K562 (cell line): Measurements from ENCODE around the gene MAN1B1. TPM values are rescaled to one million over a fixed set of nuclear protein-coding genes. Genes with fewer than 3 reads are reported as not detected.

Source experiments
- ATAC-seq: fragments of 200-7000 bp; cut with Tn5 transposase; 3 replicates; pipeline ENCODE4 v1.9.1; 2020; ENCODE audit warnings: moderate library complexity
- BruUV-seq: library from RNA; stranded (reverse); fragments of 400-500 nt; replicated peaks from 2 replicates; lab custom pipeline; 2021; lab: Mats Ljungman, UMichigan
- CTCF ChIA-PET: fragments of 300-600 bp; formaldehyde crosslinking; extraction: SDS; loops from one replicate; lab custom pipeline; 2021; ENCODE audit warnings: low intra/inter-chr PET ratio; lab: Yijun Ruan, JAX
- POLR2A ChIA-PET: fragments of 300-600, 350-650 bp; sonication (Branson Sonifier 250); formaldehyde crosslinking; extraction: SDS; loops from one replicate; lab custom pipeline; 2021; ENCODE audit warnings: antibody characterized with exemption, inconsistent platforms; lab: Yijun Ruan, JAX
- DNase-seq, 4 experiments: peaks; one replicate each; pipeline versions ENCODE4 v3.0.0 to v3.0.0-alpha.2; 2011 to 2018; ENCODE audit warnings: low spot score in 3 of 4, mixed read lengths in 3 of 4; ENCODE audit errors: extremely low read depth in 1 of 4
- FAIRE-seq: peaks from 2 replicates; lab custom pipeline; 2011; peaks lifted over from hg19 to GRCh38; lab: Jason Lieb, UNC
- H2AFZ ChIP-seq: 2 replicates; pipeline ENCODE4 v1.6.0; 2011; ENCODE audit warnings: low read depth, low read length, control low read depth, inconsistent platforms
- H3K27ac ChIP-seq: fragments of 200-600 bp; 3 replicates; pipeline ENCODE4 v1.8.0; 2011; ENCODE audit warnings: low read depth, mild to moderate bottlenecking, control low read depth, inconsistent platforms, low read length, moderate library complexity, mixed read lengths; ENCODE audit errors: extremely low read depth
- H3K27me3 ChIP-seq, 2 experiments: fragments of 300-600 bp in 1 of 2; 2 replicates in 1 of 2; 3 replicates in 1 of 2; pipeline versions ENCODE4 v1.6.0 to v1.8.0; 2011; ENCODE audit warnings: inconsistent platforms in 2 of 2, low read length in 2 of 2, mild to moderate bottlenecking in 1 of 2, mixed read lengths in 1 of 2, moderate library complexity in 1 of 2; ENCODE audit not compliant: control insufficient read depth in 2 of 2, insufficient read depth in 2 of 2
- H3K36me3 ChIP-seq: fragments of 300-600 bp; 3 replicates; pipeline ENCODE4 v1.8.0; 2011; ENCODE audit warnings: mild to moderate bottlenecking, low read length, inconsistent platforms; ENCODE audit not compliant: control insufficient read depth, insufficient read depth
- H3K4me1 ChIP-seq, 2 experiments: fragments of 200-600 bp in 1 of 2; replicated peaks in 1 of 2; 2 replicates in 1 of 2; 3 replicates in 1 of 2; pipeline versions ENCODE4 v1.5.1 to v1.8.0; 2011; ENCODE audit warnings: inconsistent platforms in 2 of 2, low read length in 2 of 2, mild to moderate bottlenecking in 1 of 2, mixed read lengths in 1 of 2, moderate library complexity in 1 of 2; ENCODE audit not compliant: control insufficient read depth in 2 of 2, insufficient read depth in 2 of 2
- H3K4me2 ChIP-seq: 2 replicates; pipeline ENCODE4 v1.6.1; 2011; ENCODE audit warnings: low read length, control low read depth, inconsistent platforms, mixed read lengths; ENCODE audit not compliant: insufficient read depth
- H3K4me3 ChIP-seq: fragments of 200-600 bp; sonication (generic), shearing (Covaris generic); 2 replicates; pipeline ENCODE4 v1.5.1; 2016; ENCODE audit warnings: control low read depth, inconsistent platforms
- H3K79me2 ChIP-seq: fragments of 200-600 bp; 3 replicates; pipeline ENCODE4 v1.8.0; 2011; ENCODE audit warnings: low read length, inconsistent platforms; ENCODE audit not compliant: control insufficient read depth, insufficient read depth
- H3K9ac ChIP-seq, 2 experiments: 2 replicates each; pipeline versions ENCODE4 v1.6.0 to v1.6.1; 2011; ENCODE audit warnings: low read depth in 2 of 2, low read length in 2 of 2, control low read depth in 1 of 2, inconsistent platforms in 1 of 2, mild to moderate bottlenecking in 1 of 2, mixed read lengths in 1 of 2; ENCODE audit not compliant: insufficient read depth in 1 of 2
- H3K9me1 ChIP-seq: one replicate; pipeline ENCODE4 v1.6.0; 2011; ENCODE audit warnings: inconsistent platforms, mild to moderate bottlenecking, low read length, moderate library complexity; ENCODE audit not compliant: control insufficient read depth, insufficient read depth
- H3K9me3 ChIP-seq: replicated peaks from 2 replicates; pipeline ENCODE4 v1.5.1; 2011; ENCODE audit warnings: low read depth, low read length, inconsistent platforms; ENCODE audit not compliant: control insufficient read depth, insufficient read depth
- H4K20me1 ChIP-seq: replicated peaks from 2 replicates; pipeline ENCODE4 v1.6.1; 2011; ENCODE audit warnings: low read length, inconsistent platforms, mixed read lengths; ENCODE audit not compliant: control insufficient read depth, insufficient read depth
- LCOR ChIP-seq: sonication (generic); formaldehyde crosslinking; IDR thresholded peaks from 2 replicates; pipeline ENCODE4 v1.8.0; 2022; ENCODE audit warnings: mild to moderate bottlenecking, missing genetic modification reagents
- PTTG1 ChIP-seq: fragments of 450-650 bp; IDR thresholded peaks from 2 replicates; pipeline ENCODE4 v1.6.1; 2016; ENCODE audit warnings: low read depth, mild to moderate bottlenecking, missing genetic modification characterization, missing compliant biosample characterization
- RFX1 ChIP-seq: fragments of 450-650 bp; IDR thresholded peaks from 2 replicates; pipeline ENCODE4 v1.6.1; 2016; ENCODE audit warnings: mild to moderate bottlenecking, moderate library complexity
- STAT5A ChIP-seq: IDR thresholded peaks from 2 replicates; pipeline ENCODE4 v1.6.1; 2012; ENCODE audit warnings: low read length, inconsistent platforms, borderline replicate concordance
- TBP ChIP-seq: optimal IDR thresholded peaks from 2 replicates; pipeline ENCODE3; 2011; ENCODE audit warnings: low read depth, low read length, improper control_type of control experiment
- ZC3H8 ChIP-seq: fragments of 450-650 bp; IDR thresholded peaks from 2 replicates; pipeline ENCODE4 v1.6.1; 2017
- ZNF445 ChIP-seq: fragments of 250-450 bp; sonication (Bioruptor Pico); IDR thresholded peaks from 2 replicates; pipeline ENCODE4 v1.4.0; 2020; ENCODE audit warnings: low read depth, mild to moderate bottlenecking, moderate library complexity
- ZNF583 ChIP-seq: fragments of 250-450 bp; sonication (Bioruptor Pico); IDR thresholded peaks from 2 replicates; pipeline ENCODE4 v1.4.0; 2020
- WGBS: fragments of 100-300 bp; shearing (Covaris generic); methylation state at CpG from one replicate; pipeline ENCODE4 v1.1.6; 2016; ENCODE audit warnings: low coverage, mixed read lengths; ENCODE audit not compliant: insufficient coverage; ENCODE audit errors: missing lambda C conversion rate; 5-methylcytosine and 5-hydroxymethylcytosine counted together
- in situ Hi-C: fragments of 300-500 bp; cut with MboI; formaldehyde crosslinking; loops from 4 replicates; pipeline ENCODE4 v1.15.0; 2018; ENCODE audit warnings: inconsistent platforms, mixed read lengths
- intact Hi-C: fragments of 100-400 bp; cut with micrococcal nuclease; formaldehyde crosslinking; loops from 2 replicates; pipeline ENCODE4 v1.14.2; 2022
- polyA plus RNA-seq, 8 experiments: library from polyadenylated mRNA; depleted of rRNA in 4 of 8; stranded (reverse) in 5 of 8; unstranded in 3 of 8; fragments of >200 nt; fragmentation: Nextera tagmentation in 2 of 8; fragmentation: Illumina TruSeq in 1 of 8; extraction: Ambion mirVana in 2 of 8; extraction: Trizol in 1 of 8; gene quantifications; 2 replicates each; pipeline versions ENCODE4 v1.2.1 to v1.2.3, GENCODE V29; 2011 to 2014; ENCODE audit warnings: inconsistent platforms in 1 of 8, missing spikeins in 1 of 8
- total RNA-seq, 7 experiments: library from RNA; depleted of rRNA in 6 of 7; stranded (reverse); fragments of >200 nt in 6 of 7; fragmentation: Illumina TruSeq in 2 of 7; extraction: Trizol in 2 of 7; gene quantifications; 2 replicates each; pipeline versions ENCODE4 v1.2.1 to v1.2.3, GENCODE V29; 2011 to 2021; ENCODE audit warnings: low replicate concordance in 1 of 7
- TF ChIP-seq, protein P1 (sequence below): fragments of 250-450 bp; sonication (Bioruptor Pico); IDR thresholded peaks from 2 replicates; pipeline ENCODE4 v1.8.0; 2021; ENCODE audit warnings: mild to moderate bottlenecking, moderate library complexity
- TF ChIP-seq, protein P2 (sequence below): fragments of 450-650 bp; formaldehyde crosslinking; IDR thresholded peaks from 2 replicates; pipeline ENCODE4 v1.4.0; 2022; ENCODE audit warnings: mild to moderate bottlenecking, moderate library complexity

Gene MAN1B1
- total and polyA plus RNA-seq, 9 of the 15 experiments (the other 6 are each of a cell fraction or from before 2014, with no cell fraction given) = 0.55 to 36.6 (median 27.3) TPM

DNA sequence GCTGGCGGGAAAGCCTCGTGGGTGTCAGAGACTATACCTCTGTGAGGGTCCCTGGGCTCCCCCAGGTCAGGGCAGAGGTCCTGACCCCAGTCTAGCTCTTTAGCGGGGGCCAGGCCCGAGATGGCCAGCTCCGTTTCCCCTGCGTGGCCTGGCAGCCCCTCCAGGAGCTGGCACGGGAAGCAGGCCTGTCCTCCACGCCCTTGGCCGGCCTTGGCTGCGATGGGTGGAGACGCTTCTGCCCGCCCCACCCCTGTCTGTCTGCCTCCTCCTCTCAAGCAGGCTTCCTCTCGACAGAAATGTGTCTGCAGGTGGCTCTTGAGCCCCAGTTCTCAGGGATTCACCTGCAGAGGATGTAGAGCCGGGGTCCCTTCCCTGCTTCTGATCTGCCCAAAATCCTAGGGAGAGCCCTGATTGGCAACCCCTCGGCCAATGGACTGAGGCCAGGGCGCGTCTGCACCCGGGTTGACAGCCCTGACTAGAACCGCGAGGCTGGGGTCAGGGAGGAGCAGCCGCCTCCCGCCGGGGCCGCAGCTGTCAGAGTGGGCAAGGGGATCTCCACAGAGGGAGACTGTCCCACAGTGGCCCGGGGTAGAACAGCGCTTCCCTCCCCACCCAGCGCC lies 49.6 kb downstream of the MAN1B1 start:
- no peak overlapping the region for H3K27ac ChIP-seq
- H3K9me3 ChIP-seq = no peaks in the 10 kb centered on the region
- POLR2A ChIA-PET = interaction anchor here (0.6 kb wide), 1 partner anchor 14 kb away, joined by 4 read pairs; no protein-coding TSS in a partner anchor
- WGBS = 8% methylated on average over 25 of the region's 27 CpGs
- H3K4me3 ChIP-seq = no peak overlapping the region
- BruUV-seq = no TSS peak
- H4K20me1 ChIP-seq = peaks cover 19% of the 10 kb centered on the region
- no peak overlapping the region for H3K4me2 ChIP-seq
- 0 out of 2 replicates have a peak, but pooled peaks have one; percentile 35 for TF ChIP-seq LCOR
- TF ChIP-seq STAT5A = no peak
- TF ChIP-seq, all 486 proteins: peak for 1
- DNase-seq (peak in 2 of 4 experiments; percentile 14 to 18), ATAC-seq (peak; percentile 29; the same call in 1 of the 3 replicates), FAIRE-seq (no peak)
- Histone ChIP-seq H3K27me3 (peaks cover 34 to 58% of the 10 kb centered on the region in 2 experiments; a peak in 4 of 5 replicates), H2AFZ (no peak overlapping the region), H3K9ac (no peak overlapping the region), H3K9me1 (no peaks in the 10 kb centered on the region), H3K4me1 (peaks cover 0 to 47% of the 10 kb centered on the region in 2 experiments; a peak in 2 of 5 replicates), H3K36me3 (no peaks in the 10 kb centered on the region), H3K79me2 (no peaks in the 10 kb centered on the region)
- in situ Hi-C loops = no loop called here
- CTCF ChIA-PET = no interaction called here
- intact Hi-C loops = no loop called here

GRCh38 chr9:137136881-137137607 lies 50.3 kb downstream of the MAN1B1 start:
- peaks cover 0 to 51% of the 10 kb centered on the region in 2 experiments; a peak in 2 of 5 replicates for H3K4me1 ChIP-seq
- no peak; the same call in 2 of the 3 replicates for ATAC-seq
- WGBS = 7% methylated on average over 23 of the region's 23 CpGs
- H3K36me3 ChIP-seq = no peaks in the 10 kb centered on the region
- no TSS peak for BruUV-seq
- H3K27ac ChIP-seq = no peak overlapping the region
- H3K4me3 ChIP-seq = no peak overlapping the region
- POLR2A ChIA-PET = interaction anchor here (0.6 to 1.4 kb wide), 3 partner anchors 7 to 52 kb away, joined by 3 to 5 read pairs (median 3); no protein-coding TSS in a partner anchor
- H2AFZ ChIP-seq = no peak overlapping the region
- 0 out of 4 replicates have a peak overlapping the region, but pooled peaks of 1 of the 2 experiments have one; percentile 17 for H3K9ac ChIP-seq
- H3K9me1 ChIP-seq = no peaks in the 10 kb centered on the region
- no peaks in the 10 kb centered on the region for H3K79me2 ChIP-seq
- peak in 3 of 4 experiments; percentile 22 to 51 (median 45) for DNase-seq
- H3K27me3 ChIP-seq = peaks cover 39 to 65% of the 10 kb centered on the region in 2 experiments; a peak in 4 of 5 replicates
- CTCF ChIA-PET = no interaction called here
- no peak for FAIRE-seq
- H4K20me1 ChIP-seq = peaks cover 19% of the 10 kb centered on the region
- H3K4me2 ChIP-seq = no peak overlapping the region
- no peaks in the 10 kb centered on the region for H3K9me3 ChIP-seq
- intact Hi-C loops = no loop called here
- in situ Hi-C loops = no loop called here
- TF ChIP-seq, protein P1, sequence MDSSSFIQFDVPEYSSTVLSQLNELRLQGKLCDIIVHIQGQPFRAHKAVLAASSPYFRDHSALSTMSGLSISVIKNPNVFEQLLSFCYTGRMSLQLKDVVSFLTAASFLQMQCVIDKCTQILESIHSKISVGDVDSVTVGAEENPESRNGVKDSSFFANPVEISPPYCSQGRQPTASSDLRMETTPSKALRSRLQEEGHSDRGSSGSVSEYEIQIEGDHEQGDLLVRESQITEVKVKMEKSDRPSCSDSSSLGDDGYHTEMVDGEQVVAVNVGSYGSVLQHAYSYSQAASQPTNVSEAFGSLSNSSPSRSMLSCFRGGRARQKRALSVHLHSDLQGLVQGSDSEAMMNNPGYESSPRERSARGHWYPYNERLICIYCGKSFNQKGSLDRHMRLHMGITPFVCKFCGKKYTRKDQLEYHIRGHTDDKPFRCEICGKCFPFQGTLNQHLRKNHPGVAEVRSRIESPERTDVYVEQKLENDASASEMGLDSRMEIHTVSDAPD (CRISPR knock-in tag) = no peak
- TF ChIP-seq TBP (no peak), PTTG1 (tag) (no peak), RFX1 (no peak), ZNF583 (CRISPR knock-in tag) (no peak), ZC3H8 (no peak), ZNF445 (CRISPR knock-in tag) (no peak)
- TF ChIP-seq, protein P2, sequence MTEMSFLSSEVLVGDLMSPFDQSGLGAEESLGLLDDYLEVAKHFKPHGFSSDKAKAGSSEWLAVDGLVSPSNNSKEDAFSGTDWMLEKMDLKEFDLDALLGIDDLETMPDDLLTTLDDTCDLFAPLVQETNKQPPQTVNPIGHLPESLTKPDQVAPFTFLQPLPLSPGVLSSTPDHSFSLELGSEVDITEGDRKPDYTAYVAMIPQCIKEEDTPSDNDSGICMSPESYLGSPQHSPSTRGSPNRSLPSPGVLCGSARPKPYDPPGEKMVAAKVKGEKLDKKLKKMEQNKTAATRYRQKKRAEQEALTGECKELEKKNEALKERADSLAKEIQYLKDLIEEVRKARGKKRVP (CRISPR knock-in tag) = no peak
